ENCODE results near the gene PSAT1. TPM values are rescaled to one million over a fixed set of nuclear protein-coding genes. Genes with fewer than 3 reads are reported as not detected.

Gene PSAT1
- total and polyA plus RNA-seq, 5 donors: 1.0 to 2.3 (median 1.4) TPM

GRCh38 chr9:78354324-78354973 lies 57.5 kb downstream of the PSAT1 start:
- ATAC-seq (no peak), DNase-seq (no peak)
- Histone ChIP-seq H3K27me3 (ENCODE audit: control insufficient read depth, insufficient read depth) (no peaks in the 10 kb centered on the region), H3K9me3 (ENCODE audit: control insufficient read depth, low read length) (no peaks in the 10 kb centered on the region), H3K4me1 (ENCODE audit: control insufficient read depth, insufficient read depth, low read length) (no peaks in the 10 kb centered on the region), H3K4me3 (ENCODE audit: low read length) (no peak overlapping the region), H3K27ac (ENCODE audit: low read length) (no peak overlapping the region)
- intact Hi-C loops (cut with DNase I): no loop called here

- no peak for ATAC-seq
- H3K4me3 ChIP-seq (ENCODE audit: low read length): no peak overlapping the region
- no peak for DNase-seq
- no peaks in the 10 kb centered on the region for H3K9me3 ChIP-seq (ENCODE audit: control insufficient read depth, low read length)
- no peaks in the 10 kb centered on the region for H3K4me1 ChIP-seq (ENCODE audit: control insufficient read depth, insufficient read depth, low read length)
- H3K27me3 ChIP-seq (ENCODE audit: control insufficient read depth, insufficient read depth): no peaks in the 10 kb centered on the region
- intact Hi-C loops (cut with DNase I): no loop called here
- whole genome bisulfite sequencing: 73% methylated on average over 3 of the region's 3 CpGs
- no peak overlapping the region for H3K27ac ChIP-seq (ENCODE audit: low read length)
Measured at GRCh38 chr9:78354989-78355388, 58.1 kb downstream of the PSAT1 start.

- H3K4me3 ChIP-seq (ENCODE audit: low read length): no peak overlapping the region
- ATAC-seq: no peak
- H3K4me1 ChIP-seq (ENCODE audit: control insufficient read depth, insufficient read depth, low read length): no peaks in the 10 kb centered on the region
- H3K27ac ChIP-seq (ENCODE audit: low read length): no peak overlapping the region
- no peak for DNase-seq
- intact Hi-C loops (cut with DNase I): no loop called here
- H3K27me3 ChIP-seq (ENCODE audit: control insufficient read depth, insufficient read depth): no peaks in the 10 kb centered on the region
- H3K9me3 ChIP-seq (ENCODE audit: control insufficient read depth, low read length): no peaks in the 10 kb centered on the region
- WGBS: 61% methylated on average over 4 of the region's 4 CpGs
Measured at GRCh38 chr9:78356634-78357033, 59.7 kb downstream of the PSAT1 start.

GRCh38 chr9:78357165-78357873 lies 60.4 kb downstream of the PSAT1 start:
- Histone ChIP-seq H3K27ac (ENCODE audit: low read length) (no peak overlapping the region), H3K4me1 (ENCODE audit: control insufficient read depth, insufficient read depth, low read length) (no peaks in the 10 kb centered on the region), H3K4me3 (ENCODE audit: low read length) (no peak overlapping the region), H3K9me3 (ENCODE audit: control insufficient read depth, low read length) (no peaks in the 10 kb centered on the region), H3K27me3 (ENCODE audit: control insufficient read depth, insufficient read depth) (no peaks in the 10 kb centered on the region)
- 92% methylated on average over 23 of the region's 23 CpGs for WGBS
- no peak for ATAC-seq
- no peak for DNase-seq
- intact Hi-C loops (cut with DNase I): no loop called here

GRCh38 chr9:78358329-78359051 lies 61.6 kb downstream of the PSAT1 start:
- Histone ChIP-seq H3K27ac (ENCODE audit: low read length) (no peak overlapping the region), H3K4me1 (ENCODE audit: control insufficient read depth, insufficient read depth, low read length) (no peaks in the 10 kb centered on the region), H3K4me3 (ENCODE audit: low read length) (no peak overlapping the region), H3K9me3 (ENCODE audit: control insufficient read depth, low read length) (no peaks in the 10 kb centered on the region), H3K27me3 (ENCODE audit: control insufficient read depth, insufficient read depth) (no peaks in the 10 kb centered on the region)
- intact Hi-C loops (cut with DNase I): no loop called here
- 90% methylated on average over 17 of the region's 17 CpGs for WGBS
- DNase-seq: peak in 1 of 3 donors; percentile 47
- no peak for ATAC-seq

GRCh38 chr9:78363221-78363620 lies 66.3 kb downstream of the PSAT1 start:
- Histone ChIP-seq H3K9me3 (ENCODE audit: control insufficient read depth, low read length) (no peaks in the 10 kb centered on the region), H3K4me1 (ENCODE audit: control insufficient read depth, insufficient read depth, low read length) (no peaks in the 10 kb centered on the region), H3K27me3 (ENCODE audit: control insufficient read depth, insufficient read depth) (no peaks in the 10 kb centered on the region), H3K27ac (ENCODE audit: low read length) (no peak overlapping the region), H3K4me3 (ENCODE audit: low read length) (no peak overlapping the region)
- ATAC-seq (peak in 1 of 2 donors; percentile 52), DNase-seq (peak in 1 of 3 donors; percentile 18)
- WGBS: 55% methylated on average over 3 of the region's 3 CpGs
- intact Hi-C loops (cut with DNase I): loop anchor here in 1 of 4 donors (10.0 kb wide), 1 partner anchor 98 kb away; no protein-coding TSS in a partner anchor

GRCh38 chr9:78365748-78366697 lies 69.1 kb downstream of the PSAT1 start:
- 50% methylated on average over 4 of the region's 4 CpGs for WGBS
- intact Hi-C loops (cut with DNase I): loop anchor here in 2 of 4 donors (5.0 to 10.0 kb wide), 2 partner anchors 101 to 104 kb away; no protein-coding TSS in a partner anchor
- no peaks in the 10 kb centered on the region for H3K4me1 ChIP-seq (ENCODE audit: control insufficient read depth, insufficient read depth, low read length)

GRCh38 chr9:78366827-78367226 lies 69.9 kb downstream of the PSAT1 start:
- intact Hi-C loops (cut with DNase I): loop anchor here in 2 of 4 donors (5.0 to 10.0 kb wide), 2 partner anchors 102 to 105 kb away; no protein-coding TSS in a partner anchor
- Histone ChIP-seq H3K4me1 (ENCODE audit: control insufficient read depth, insufficient read depth, low read length) (no peaks in the 10 kb centered on the region), H3K4me3 (ENCODE audit: low read length) (no peak overlapping the region), H3K27ac (ENCODE audit: low read length) (no peak overlapping the region), H3K27me3 (ENCODE audit: control insufficient read depth, insufficient read depth) (peaks cover 2% of the 10 kb centered on the region), H3K9me3 (ENCODE audit: control insufficient read depth, low read length) (no peaks in the 10 kb centered on the region)
- WGBS: 79% methylated on average over 3 of the region's 3 CpGs
- DNase-seq: no peak
- no peak for ATAC-seq

More at GRCh38 chr9:78365748-78366697, 69.1 kb downstream of the PSAT1 start:
- Histone ChIP-seq H3K27me3 (ENCODE audit: control insufficient read depth, insufficient read depth) (peaks cover 2% of the 10 kb centered on the region), H3K4me3 (ENCODE audit: low read length) (no peak overlapping the region), H3K27ac (ENCODE audit: low read length) (no peak overlapping the region), H3K9me3 (ENCODE audit: control insufficient read depth, low read length) (no peaks in the 10 kb centered on the region)
- ATAC-seq (no peak), DNase-seq (no peak)

GRCh38 chr9:78368236-78368635 lies 71.3 kb downstream of the PSAT1 start:
- ATAC-seq (no peak), DNase-seq (no peak)
- intact Hi-C loops (cut with DNase I): loop anchor here in 2 of 4 donors (5.0 to 10.0 kb wide), 2 partner anchors 103 to 106 kb away; no protein-coding TSS in a partner anchor
- H3K4me3 ChIP-seq (ENCODE audit: low read length): no peak overlapping the region
- H3K4me1 ChIP-seq (ENCODE audit: control insufficient read depth, insufficient read depth, low read length): no peaks in the 10 kb centered on the region
- H3K27me3 ChIP-seq (ENCODE audit: control insufficient read depth, insufficient read depth): peaks cover 2% of the 10 kb centered on the region
- WGBS: 68% methylated on average over 6 of the region's 6 CpGs
- no peak overlapping the region for H3K27ac ChIP-seq (ENCODE audit: low read length)
- no peaks in the 10 kb centered on the region for H3K9me3 ChIP-seq (ENCODE audit: control insufficient read depth, low read length)

- no peak overlapping the region for H3K4me3 ChIP-seq (ENCODE audit: low read length)
- DNase-seq: peak; percentile 67 to 90 (median 81)
- no peak overlapping the region for H3K27ac ChIP-seq (ENCODE audit: low read length)
- 25% methylated on average over 8 of the region's 8 CpGs for WGBS
- no peaks in the 10 kb centered on the region for H3K9me3 ChIP-seq (ENCODE audit: control insufficient read depth, low read length)
- H3K27me3 ChIP-seq (ENCODE audit: control insufficient read depth, insufficient read depth): peaks cover 2% of the 10 kb centered on the region
- ATAC-seq: peak; percentile 73 to 79
- H3K4me1 ChIP-seq (ENCODE audit: control insufficient read depth, insufficient read depth, low read length): no peaks in the 10 kb centered on the region
- intact Hi-C loops (cut with DNase I): loop anchor here in 3 of 4 donors (5.0 to 10.0 kb wide), 2 partner anchors 105 to 107 kb away; no protein-coding TSS in a partner anchor
Measured at GRCh38 chr9:78369639-78370219, 72.8 kb downstream of the PSAT1 start.

Measured in right cardiac atrium (tissue), 5 donors.